22Rv1 (cell line): ENCODE measurements around the gene ZC3H12A.

Experiments used
- ZFX ChIP-seq: fragments of 450-650 bp; IDR thresholded peaks from 2 replicates; pipeline ENCODE4 v1.6.1; 2017; ENCODE audit warnings: antibody characterized with exemption, borderline replicate concordance
- TF ChIP-seq, protein P1 (sequence below): fragments of 450-650 bp; IDR thresholded peaks from 2 replicates; pipeline ENCODE4 v1.5.1; 2017; ENCODE audit warnings: mild to moderate bottlenecking

- TF ChIP-seq, protein P1, sequence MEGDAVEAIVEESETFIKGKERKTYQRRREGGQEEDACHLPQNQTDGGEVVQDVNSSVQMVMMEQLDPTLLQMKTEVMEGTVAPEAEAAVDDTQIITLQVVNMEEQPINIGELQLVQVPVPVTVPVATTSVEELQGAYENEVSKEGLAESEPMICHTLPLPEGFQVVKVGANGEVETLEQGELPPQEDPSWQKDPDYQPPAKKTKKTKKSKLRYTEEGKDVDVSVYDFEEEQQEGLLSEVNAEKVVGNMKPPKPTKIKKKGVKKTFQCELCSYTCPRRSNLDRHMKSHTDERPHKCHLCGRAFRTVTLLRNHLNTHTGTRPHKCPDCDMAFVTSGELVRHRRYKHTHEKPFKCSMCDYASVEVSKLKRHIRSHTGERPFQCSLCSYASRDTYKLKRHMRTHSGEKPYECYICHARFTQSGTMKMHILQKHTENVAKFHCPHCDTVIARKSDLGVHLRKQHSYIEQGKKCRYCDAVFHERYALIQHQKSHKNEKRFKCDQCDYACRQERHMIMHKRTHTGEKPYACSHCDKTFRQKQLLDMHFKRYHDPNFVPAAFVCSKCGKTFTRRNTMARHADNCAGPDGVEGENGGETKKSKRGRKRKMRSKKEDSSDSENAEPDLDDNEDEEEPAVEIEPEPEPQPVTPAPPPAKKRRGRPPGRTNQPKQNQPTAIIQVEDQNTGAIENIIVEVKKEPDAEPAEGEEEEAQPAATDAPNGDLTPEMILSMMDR = no peak
- no peak for TF ChIP-seq ZFX
Measured at GRCh38 chr1:37480581-37481288, 6.4 kb downstream of the ZC3H12A start.
